Thoracic aorta (tissue), 2 donors: Measurements from ENCODE around the gene EPHA1. TPM values are rescaled to one million over a fixed set of nuclear protein-coding genes. Genes with fewer than 3 reads are reported as not detected.

Source experiments
- ATAC-seq: fragments of 150-250 bp; one replicate; pipeline ENCODE4 v1.8.0; 2017; ENCODE audit warnings: low read depth; ENCODE audit not compliant: insufficient number of reproducible peaks, low FRiP score
- DNase-seq: peaks from one replicate; pipeline ENCODE4 v3.0.0-alpha.2; 2020; ENCODE audit warnings: low spot score
- H3K27ac ChIP-seq, 2 donors: fragments of 200-600 bp; sonication (generic); 1 replicate in 1 of 2; 2 replicates in 1 of 2; pipeline ENCODE4 v1.5.1; 2016; ENCODE audit warnings: mild to moderate bottlenecking in 2 of 2, moderate library complexity in 2 of 2
- H3K27me3 ChIP-seq: fragments of 200-600 bp; sonication (generic); replicated peaks from 2 replicates; pipeline ENCODE4 v1.6.0; 2016; ENCODE audit warnings: mild to moderate bottlenecking; ENCODE audit not compliant: insufficient read depth
- H3K36me3 ChIP-seq: fragments of 200-600 bp; sonication (generic); one replicate; pipeline ENCODE4 v1.5.1; 2016
- H3K4me1 ChIP-seq, 2 donors: fragments of 200-600 bp; sonication (generic); 1 replicate in 1 of 2; 2 replicates in 1 of 2; pipeline versions ENCODE4 v1.5.1 to v1.6.0; 2016; ENCODE audit warnings: low read depth in 2 of 2, mild to moderate bottlenecking in 1 of 2; ENCODE audit not compliant: control insufficient read depth in 1 of 2
- H3K4me3 ChIP-seq: fragments of 200-600 bp; sonication (generic); 2 replicates; pipeline ENCODE4 v1.5.1; 2016; ENCODE audit warnings: mild to moderate bottlenecking
- H3K9me3 ChIP-seq: fragments of 200-600 bp; sonication (generic); 2 replicates; pipeline ENCODE4 v1.5.1; 2016
- CTCF ChIP-seq: fragments of 200-600 bp; sonication (generic); IDR thresholded peaks from one replicate; pipeline ENCODE4 v1.5.1; 2019; ENCODE audit warnings: antibody characterized with exemption
- total RNA-seq, 2 donors: library from RNA; depleted of rRNA; stranded (reverse); fragments of >200 nt; gene quantifications; one replicate each; pipeline versions ENCODE4 v1.1.0 to v1.2.3, GENCODE V29; 2016

The EPHA1 gene
- total RNA-seq, 2 donors from 2014 or later = 0.41 to 0.49 TPM

GRCh38 chr7:143341842-143342241 is 66.8 kb downstream of the EPHA1 start:
- H3K27ac ChIP-seq = no peak overlapping the region
- DNase-seq = no peak
- no peaks in the 10 kb centered on the region for H3K36me3 ChIP-seq
- no peak for TF ChIP-seq CTCF
- H3K4me1 ChIP-seq = peaks cover 0 to 6% of the 10 kb centered on the region in 2 donors
- no peak overlapping the region for H3K4me3 ChIP-seq
- H3K9me3 ChIP-seq = no peaks in the 10 kb centered on the region
- no peak for ATAC-seq
- H3K27me3 ChIP-seq = no peaks in the 10 kb centered on the region

Other genes starting within 250 kb of the EPHA1 start
- not detected for gene TAS2R39, start 225.4 kb downstream of the EPHA1 start, total RNA-seq
- not detected for gene TAS2R40, start 186.8 kb downstream of the EPHA1 start, total RNA-seq
- gene GSTK1, start 145.4 kb downstream of the EPHA1 start, total RNA-seq = 100 to 1,000 TPM; 106 to 148 TPM
- gene TMEM139, start 123.9 kb downstream of the EPHA1 start, total RNA-seq = 1 to 10 TPM in 1 of 2 donors, not detected in 1; 3.2 TPM
- 10 to 100 TPM; 12.3 to 13.4 TPM for gene CASP2, start 120.5 kb downstream of the EPHA1 start, total RNA-seq
- under 1 TPM in 1 of 2 donors, not detected in 1; 0.68 TPM for gene CLCN1, start 92.7 kb downstream of the EPHA1 start, total RNA-seq
- gene FAM131B, start 46.1 kb downstream of the EPHA1 start, total RNA-seq = 1 to 10 TPM; 2.3 to 3.3 TPM
- gene ZYX, start 27.5 kb downstream of the EPHA1 start, total RNA-seq = 100 to 1,000 TPM; 234 to 287 TPM
- 1 to 10 TPM in 1 of 2 donors, not detected in 1; 8.5 TPM for gene TAS2R60, start 34.6 kb upstream of the EPHA1 start, total RNA-seq
- gene TAS2R41, start 69.0 kb upstream of the EPHA1 start, total RNA-seq = 1 to 10 TPM in 1 of 2 donors, not detected in 1; 2.5 TPM
- gene CTAGE15, start 162.9 kb upstream of the EPHA1 start, total RNA-seq = not detected
- 1 to 10 TPM; 2.2 to 6.1 TPM for gene TCAF2, start 212.1 kb upstream of the EPHA1 start, total RNA-seq